ENCODE results near the gene CXCL12.

CXCL12 gene

DNA sequence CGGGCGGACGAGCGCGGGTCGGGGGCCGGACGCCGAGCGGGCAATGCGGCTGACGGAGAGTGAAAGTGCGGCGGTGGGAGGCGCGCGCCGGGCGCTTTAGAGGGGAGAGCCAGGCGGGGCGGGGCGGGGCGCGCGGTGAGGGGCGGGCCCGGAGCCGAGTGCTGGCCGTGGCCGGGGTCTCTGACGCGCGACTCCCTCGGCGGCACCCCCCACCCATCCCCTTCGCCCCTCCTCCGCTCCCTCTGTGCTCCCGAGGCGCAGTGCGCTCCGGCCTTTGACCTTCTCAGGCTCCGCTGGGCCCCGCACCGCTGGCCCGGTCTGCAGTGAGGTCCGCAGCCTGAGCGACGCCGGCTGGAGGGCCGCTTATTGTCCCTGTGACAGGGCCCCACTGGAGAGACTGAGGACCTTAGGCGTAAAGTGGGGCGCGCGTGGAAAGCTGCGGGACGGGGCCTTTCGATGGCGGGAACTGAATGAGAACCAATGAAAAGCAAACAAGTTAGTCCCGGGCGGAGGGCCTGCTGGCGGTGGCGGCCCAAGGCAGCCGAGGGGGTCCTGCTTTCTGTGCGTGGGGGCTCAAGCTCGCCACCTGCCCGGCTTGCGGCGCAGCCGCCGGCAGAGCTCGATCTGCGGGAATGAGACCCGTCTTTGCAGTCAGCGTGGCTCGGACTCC lies at the start of gene CXCL12:
TSS of gene CXCL12 (minus strand) at position 72 of the 670 bp plus-strand sequence. CDS start 92 bp downstream, outside the sequence.
- TF ChIP-seq, protein P1, sequence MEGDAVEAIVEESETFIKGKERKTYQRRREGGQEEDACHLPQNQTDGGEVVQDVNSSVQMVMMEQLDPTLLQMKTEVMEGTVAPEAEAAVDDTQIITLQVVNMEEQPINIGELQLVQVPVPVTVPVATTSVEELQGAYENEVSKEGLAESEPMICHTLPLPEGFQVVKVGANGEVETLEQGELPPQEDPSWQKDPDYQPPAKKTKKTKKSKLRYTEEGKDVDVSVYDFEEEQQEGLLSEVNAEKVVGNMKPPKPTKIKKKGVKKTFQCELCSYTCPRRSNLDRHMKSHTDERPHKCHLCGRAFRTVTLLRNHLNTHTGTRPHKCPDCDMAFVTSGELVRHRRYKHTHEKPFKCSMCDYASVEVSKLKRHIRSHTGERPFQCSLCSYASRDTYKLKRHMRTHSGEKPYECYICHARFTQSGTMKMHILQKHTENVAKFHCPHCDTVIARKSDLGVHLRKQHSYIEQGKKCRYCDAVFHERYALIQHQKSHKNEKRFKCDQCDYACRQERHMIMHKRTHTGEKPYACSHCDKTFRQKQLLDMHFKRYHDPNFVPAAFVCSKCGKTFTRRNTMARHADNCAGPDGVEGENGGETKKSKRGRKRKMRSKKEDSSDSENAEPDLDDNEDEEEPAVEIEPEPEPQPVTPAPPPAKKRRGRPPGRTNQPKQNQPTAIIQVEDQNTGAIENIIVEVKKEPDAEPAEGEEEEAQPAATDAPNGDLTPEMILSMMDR (IDR thresholded peaks at IDR 0.05; ENCODE audit: insufficient read depth, missing control alignments) = no peak
- DNase-seq (ENCODE audit: insufficient read length, low spot score) (no peak), FAIRE-seq (no peak)

DNA sequence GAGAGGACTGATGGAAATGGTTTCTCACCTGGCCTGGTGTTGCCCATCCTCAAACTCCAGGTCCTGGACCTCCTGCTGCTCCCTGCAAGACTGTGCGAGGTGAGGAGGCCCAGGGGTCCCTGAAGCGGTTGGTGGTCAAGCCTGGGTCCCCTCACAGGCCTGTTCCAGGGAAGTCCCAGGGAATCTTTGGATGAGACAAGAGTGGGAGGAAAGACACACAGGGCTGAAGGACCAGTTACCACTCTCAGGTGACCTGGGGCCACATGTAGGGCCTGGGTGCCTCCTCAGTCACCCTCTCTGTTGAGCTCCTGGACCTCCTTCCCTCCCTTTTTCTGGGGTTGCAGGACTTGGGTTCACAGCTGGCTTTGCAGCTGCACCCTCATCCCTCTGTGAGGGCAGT lies 42.6 kb upstream of the CXCL12 start:
- TF ChIP-seq, protein P1 (IDR thresholded peaks at IDR 0.05; ENCODE audit: insufficient read depth, missing control alignments) = no peak
- DNase-seq (ENCODE audit: insufficient read length, low spot score) = no peak
- FAIRE-seq = no peak

DNA sequence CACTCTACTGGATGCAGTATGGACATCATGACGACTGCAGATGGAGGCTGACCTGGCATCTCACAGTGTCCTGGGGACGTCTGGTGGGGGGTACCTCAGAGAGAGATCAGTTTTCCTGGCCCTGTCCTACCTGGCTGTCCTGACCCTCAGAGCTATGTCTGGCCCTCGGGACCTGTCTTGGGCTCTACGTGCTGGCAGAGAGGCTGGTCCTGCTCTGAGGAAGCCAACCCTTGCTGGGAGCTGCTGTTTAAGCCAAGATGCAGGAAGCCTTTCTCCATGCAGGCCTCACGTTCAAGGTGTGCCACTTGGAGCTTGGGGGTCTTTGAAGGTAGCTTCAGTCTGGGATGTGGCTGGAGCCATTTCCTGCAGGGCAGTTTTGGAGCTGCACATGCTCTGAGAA lies 42.1 kb upstream of the CXCL12 start:
- DNase-seq (ENCODE audit: insufficient read length, low spot score) = no peak

DNA sequence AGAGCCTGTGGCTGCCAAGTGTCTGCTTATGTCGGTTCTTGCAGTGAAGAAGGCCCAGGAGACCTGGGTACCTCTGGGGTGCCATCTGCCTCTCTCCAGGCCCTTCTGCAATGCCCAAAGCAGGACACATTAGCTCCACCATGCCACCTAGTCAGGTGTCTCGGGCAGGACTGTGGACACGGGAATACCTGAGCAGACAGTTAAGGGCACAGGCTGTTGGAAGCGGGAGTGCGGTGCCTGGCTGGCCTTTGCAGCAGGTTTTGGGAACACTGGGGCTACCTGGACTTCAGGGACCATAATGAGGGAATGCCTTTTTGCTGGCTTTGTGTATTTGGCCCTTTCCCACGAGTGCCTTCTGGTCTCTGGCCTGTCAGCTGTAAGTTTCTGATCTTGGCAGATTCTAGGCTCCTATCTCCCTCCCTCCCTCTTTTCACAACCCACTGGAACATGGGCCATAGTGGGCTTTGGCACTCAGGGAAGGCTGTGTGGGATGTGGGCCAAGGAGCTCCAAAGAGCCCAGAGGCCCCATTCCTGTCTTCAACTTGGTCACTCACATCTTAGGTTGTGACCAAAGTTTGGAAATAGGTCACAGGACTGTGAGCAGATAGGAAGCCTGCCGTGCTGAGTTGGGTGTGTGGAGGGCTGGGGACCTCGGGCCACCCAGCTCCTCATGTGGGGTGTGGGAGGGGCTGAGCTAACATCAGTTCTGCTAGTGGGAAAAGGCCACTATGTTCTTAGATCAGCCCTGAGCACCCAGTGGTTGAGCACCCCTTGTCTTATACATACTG lies 41.5 kb upstream of the CXCL12 start:
- no peak for DNase-seq (ENCODE audit: insufficient read length, low spot score)
- TF ChIP-seq, protein P1 (IDR thresholded peaks at IDR 0.05; ENCODE audit: insufficient read depth, missing control alignments) = no peak
- no peak for FAIRE-seq

More for the DNA sequence above, 42.1 kb upstream of the CXCL12 start:
- TF ChIP-seq, protein P1 (IDR thresholded peaks at IDR 0.05; ENCODE audit: insufficient read depth, missing control alignments) = no peak
- no peak for FAIRE-seq

DNA sequence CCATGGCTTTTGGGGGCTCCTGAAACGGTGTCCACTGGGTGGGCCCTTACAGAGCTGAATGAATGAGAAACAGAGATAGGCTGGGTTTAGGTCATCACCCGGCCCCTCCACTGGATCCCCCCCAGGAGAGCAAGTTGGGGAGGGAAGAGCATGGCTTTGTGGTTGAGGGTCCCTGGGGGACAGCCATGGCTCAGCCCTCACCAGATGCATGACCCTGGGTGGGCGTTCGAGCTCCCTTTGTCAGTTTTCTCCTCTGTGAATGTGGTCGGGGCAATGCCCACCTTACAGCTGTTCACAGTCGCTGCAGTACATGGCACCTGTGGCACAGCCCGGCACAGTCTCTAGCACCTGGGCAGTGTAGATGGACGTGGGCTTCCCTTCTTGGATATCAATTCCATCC lies 40.6 kb upstream of the CXCL12 start:
- DNase-seq (ENCODE audit: insufficient read length, low spot score) (no peak), FAIRE-seq (no peak)
- TF ChIP-seq, protein P1 (IDR thresholded peaks at IDR 0.05; ENCODE audit: insufficient read depth, missing control alignments) = no peak

DNA sequence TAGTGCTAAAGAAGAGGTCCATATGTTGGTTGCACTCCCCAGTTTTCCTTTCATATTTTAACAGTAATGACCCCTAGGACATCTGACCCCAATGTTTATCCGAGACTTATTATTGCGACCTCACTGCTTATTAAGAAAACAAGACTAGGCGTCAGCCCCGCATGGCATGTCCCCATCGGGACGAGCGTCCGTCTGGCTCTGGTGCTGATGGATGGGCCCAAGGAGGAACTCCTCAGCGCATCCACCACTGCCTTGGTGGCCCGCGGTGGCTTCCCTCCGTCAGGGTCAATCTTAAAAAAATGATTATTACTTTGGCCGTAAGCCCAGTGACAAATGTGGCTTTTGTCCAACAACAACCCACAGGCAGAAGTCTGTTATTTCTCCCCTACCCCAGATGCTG lies 40.1 kb upstream of the CXCL12 start:
- DNase-seq (ENCODE audit: insufficient read length, low spot score) = no peak
- TF ChIP-seq, protein P1 (IDR thresholded peaks at IDR 0.05; ENCODE audit: insufficient read depth, missing control alignments) = no peak
- no peak for FAIRE-seq

DNA sequence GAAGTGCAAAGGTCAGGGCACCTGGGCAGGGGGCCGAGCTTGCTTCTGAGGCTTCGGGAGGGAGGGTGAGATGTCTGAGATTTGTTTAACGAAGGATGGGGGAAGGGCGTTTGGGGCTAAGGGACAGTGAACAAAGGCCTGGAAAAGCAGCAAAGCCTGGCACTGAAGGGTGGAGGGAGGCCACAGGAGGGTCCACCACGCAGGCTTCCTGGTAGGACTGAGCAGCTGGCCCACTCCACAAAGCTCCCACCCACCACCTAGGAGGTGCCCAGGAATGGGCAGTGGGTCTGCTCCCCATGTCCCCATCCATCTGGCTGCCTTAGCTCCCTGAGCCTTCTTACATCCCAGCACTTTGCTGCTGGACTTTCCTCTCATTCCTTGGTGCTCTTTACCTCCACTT lies 39.4 kb upstream of the CXCL12 start:
- DNase-seq (ENCODE audit: insufficient read length, low spot score) (no peak), FAIRE-seq (no peak)
- TF ChIP-seq, protein P1 (IDR thresholded peaks at IDR 0.05; ENCODE audit: insufficient read depth, missing control alignments) = no peak
